Measurements from ENCODE around the gene GRM2. TPM values are rescaled to one million over a fixed set of nuclear protein-coding genes. Genes with fewer than 3 reads are reported as not detected.
A peak's percentile ranks its signal among the peaks of the same experiment; 100 is the strongest.

Gene GRM2
- total RNA-seq = under 0.01 and 0.13 TPM in 2 replicates

GRCh38 chr3:51706788-51707731 is at the start of gene GRM2:
TSS of gene GRM2 (plus strand) at chr3:51707068. CDS start at chr3:51708984, 1,916 bp downstream.

DNA sequence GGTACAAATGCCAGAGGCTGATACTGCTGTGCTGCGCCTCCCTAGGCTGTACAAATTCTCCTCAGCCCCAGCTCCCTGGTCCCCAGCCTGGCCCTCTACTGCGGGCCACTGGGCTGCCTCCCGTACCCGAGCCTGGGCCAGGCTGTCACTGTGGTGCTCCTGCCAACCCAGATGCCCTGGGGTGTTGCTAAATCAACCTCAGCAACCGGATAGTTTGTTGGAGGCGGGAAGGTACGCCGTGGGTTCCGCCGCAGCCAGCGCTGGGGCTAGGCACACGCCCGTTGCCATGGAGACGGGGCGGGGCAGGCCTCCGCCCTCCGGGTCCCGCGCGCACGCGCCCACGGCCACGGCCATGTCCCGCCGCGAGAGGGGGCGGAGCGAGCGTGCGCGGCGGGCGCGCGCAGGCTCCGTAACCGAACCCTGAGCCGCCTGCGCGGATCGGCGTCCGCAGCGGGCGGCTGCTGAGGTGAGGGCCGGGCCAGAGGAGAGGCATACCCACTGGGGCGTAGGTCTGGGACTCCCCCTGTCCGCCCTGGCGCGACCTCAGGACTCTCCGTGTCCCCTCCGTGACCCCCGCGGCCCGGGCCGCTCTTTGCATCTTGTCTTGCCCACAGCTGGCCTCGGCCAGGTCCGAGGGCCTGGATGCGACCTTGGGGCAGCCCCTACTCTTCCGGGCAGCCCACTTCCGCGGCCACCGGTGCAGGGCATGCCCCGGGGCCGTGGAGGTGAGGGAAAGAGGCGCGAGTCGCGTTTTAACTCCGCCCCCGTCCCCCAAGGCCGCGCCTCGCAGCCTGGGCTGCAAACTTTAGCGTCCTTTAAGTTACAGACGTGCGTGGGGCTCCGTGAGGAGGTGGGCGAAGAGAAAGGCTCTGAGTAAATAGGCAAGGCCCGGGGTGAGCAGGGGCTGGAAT is 35.8 kb upstream of the GRM2 start, which contains the start of gene TEX264:
TSS of gene TEX264 (plus strand) at position 430 of the 911 bp plus-strand sequence. CDS start 3,053 bp downstream, outside the sequence.

Small RNA genes lying within 50 kb of the gene (small RNA-seq; reads per million reads assigned to genes)
- gene RNA5SP132 = 27.6 reads per million, percentile 96 among the genes with 10 or more reads in this experiment

Other genes with a start within 250 kb of the GRM2 start
- 14.6 and 16.2 TPM in 2 replicates for gene DCAF1, start 207.1 kb upstream of the GRM2 start, total RNA-seq
- 22.9 and 25.7 TPM in 2 replicates for gene RAD54L2, start 168.3 kb upstream of the GRM2 start, total RNA-seq
- gene TEX264, start 35.8 kb upstream of the GRM2 start, total RNA-seq = 37.8 and 45.6 TPM in 2 replicates
- not detected in 2 replicates for gene IQCF6, start 72.2 kb downstream of the GRM2 start, total RNA-seq
- gene IQCF2, start 154.5 kb downstream of the GRM2 start, total RNA-seq = not detected in 2 replicates
- gene IQCF5, start 168.5 kb downstream of the GRM2 start, total RNA-seq = not detected in 2 replicates
- not detected in 2 replicates for gene IQCF1, start 196.3 kb downstream of the GRM2 start, total RNA-seq
- 14.7 and 14.9 TPM in 2 replicates for gene RRP9, start 234.8 kb downstream of the GRM2 start, total RNA-seq
- 45.6 and 51.9 TPM in 2 replicates for gene PARP3, start 235.3 kb downstream of the GRM2 start, total RNA-seq
- 0.11 and 0.13 TPM in 2 replicates for gene GPR62, start 248.3 kb downstream of the GRM2 start, total RNA-seq

Data from articular chondrocyte of knee joint (primary cell).